Midbrain (tissue), 1 donor: ENCODE measurements around the gene ALKBH5.

Source experiments
- DNase-seq: peaks from one replicate; lab custom pipeline; 2025; lab: John Stamatoyannopoulos, UW

ALKBH5 gene

DNA sequence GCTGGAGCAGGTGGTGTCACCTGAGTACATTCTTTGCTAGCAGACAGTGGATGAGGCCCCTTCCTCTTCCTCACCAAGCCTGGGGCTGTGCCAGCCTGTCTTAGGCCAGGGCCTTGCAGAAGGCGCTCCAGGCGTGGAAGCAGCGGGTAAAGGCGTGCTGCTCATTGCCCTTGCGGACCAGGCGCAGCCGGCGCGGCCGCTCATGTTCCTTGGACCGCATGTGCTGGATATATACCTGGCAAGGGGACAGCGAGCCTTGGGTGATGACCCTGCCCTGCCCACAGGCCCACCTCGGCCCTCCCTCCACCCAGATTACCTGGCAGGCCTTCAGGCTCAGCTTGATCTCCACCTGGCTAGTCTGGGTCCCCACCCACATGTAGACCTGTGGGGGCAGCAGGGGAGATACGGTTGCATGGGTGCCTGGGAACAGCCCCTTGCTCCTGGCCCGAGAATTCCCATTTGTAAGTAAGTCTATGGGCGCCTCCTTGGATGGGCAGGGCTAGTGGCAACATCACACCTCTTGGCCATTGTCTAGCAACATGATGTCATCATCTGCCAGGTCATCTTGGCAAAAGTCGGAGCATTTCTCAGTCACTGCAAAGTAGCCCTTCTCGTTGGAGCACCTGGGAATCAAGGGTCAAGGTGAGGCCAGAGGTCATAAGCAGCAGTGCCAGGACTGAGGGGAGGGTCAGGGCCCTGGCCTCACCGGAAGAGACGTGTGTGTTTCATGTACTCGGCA lies 61.6 kb downstream of the ALKBH5 start:
- no peak for DNase-seq

DNA sequence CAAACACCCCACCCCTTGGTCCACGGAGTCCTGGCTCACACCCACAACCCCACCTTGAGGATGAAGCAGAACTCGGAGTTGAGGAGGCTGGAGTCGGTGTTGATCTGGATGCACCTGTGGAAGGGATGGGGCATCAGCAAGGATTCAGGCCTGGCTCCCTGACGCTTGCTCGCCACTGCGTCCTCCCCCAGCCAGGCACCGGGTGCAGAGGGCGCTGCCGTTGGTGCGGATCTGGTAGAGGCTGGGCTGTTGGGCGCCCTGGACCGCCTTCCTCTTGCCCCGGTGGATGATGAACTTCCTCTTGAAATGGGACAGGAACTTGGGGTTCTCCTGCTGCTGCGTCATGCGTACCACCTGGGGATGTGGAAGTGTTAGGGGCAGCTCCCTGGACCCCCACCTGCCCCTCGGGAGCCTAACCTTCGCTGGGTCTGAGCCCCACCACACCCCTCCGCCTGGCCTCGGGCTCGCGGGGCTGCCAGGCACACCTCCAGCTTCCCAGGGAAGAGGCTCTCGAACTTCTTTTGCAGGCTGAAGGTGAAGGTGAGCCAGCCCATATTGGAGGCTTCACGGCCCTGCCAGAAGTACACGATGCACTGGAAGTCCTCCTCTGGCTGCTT lies 62.6 kb downstream of the ALKBH5 start:
- no peak for DNase-seq

DNA sequence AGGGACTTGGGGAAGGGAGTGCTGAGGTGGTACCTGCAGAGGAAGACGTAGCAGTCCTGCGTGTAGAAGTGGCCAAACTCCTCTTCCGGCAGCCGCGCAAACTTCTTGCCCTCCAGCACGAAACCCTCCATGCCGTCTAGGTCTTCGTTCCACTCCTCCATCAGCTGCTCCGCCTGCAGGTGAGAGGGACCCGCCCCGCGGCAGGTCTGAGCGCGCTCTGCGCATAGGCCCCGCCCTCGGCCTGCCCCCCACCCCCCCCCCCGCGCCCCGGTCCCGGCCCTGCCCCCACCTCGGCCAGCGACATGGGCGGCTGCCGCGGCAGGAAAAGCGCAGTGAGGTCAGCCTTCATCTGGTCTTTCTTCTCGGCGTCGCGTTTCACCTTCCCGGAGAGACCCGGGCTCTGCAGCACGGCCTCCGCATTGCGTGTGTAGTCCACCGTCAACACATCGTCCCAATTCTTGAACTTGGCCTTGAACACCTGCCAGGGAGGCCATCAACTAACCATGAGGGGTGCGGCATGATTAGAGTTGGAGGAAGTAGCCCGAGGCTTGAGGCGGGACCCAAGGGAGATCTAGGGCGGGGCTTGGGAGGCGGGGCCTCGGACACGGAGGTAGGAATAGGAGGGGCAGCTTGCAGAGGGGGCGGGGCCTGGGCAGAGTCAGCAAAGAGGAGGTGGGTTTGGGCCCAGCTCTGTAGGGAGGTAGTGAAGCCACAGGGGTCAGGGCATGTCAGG lies 63.4 kb downstream of the ALKBH5 start:
- DNase-seq, result no peak

- peak; percentile 8 for DNase-seq
These were observed 64.0 kb downstream of the ALKBH5 start for GRCh38 chr17:18247613-18248001.

GRCh38 chr17:18248300-18248731 lies 64.7 kb downstream of the ALKBH5 start:
- peak; percentile 71 for DNase-seq

DNA sequence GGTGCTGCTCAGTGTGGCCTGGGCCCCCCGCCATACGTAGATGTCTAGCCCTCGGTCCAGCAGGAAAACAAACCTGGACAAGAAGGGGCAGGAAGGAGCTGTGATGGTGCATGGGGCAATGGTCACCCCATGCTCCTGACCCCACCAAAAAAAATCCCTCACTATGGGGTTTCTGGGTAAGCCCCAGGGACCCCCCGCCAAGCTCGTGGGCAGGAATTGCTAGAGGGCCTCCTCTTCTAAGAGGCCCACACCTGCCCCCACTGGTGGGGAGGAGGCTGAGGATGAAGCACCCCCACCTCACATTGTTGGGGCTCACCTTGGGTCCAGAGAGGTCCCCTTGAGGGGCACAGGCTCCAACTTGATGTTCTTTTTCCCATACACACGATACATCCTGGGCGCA lies 65.2 kb downstream of the ALKBH5 start:
- no peak for DNase-seq

- no peak for DNase-seq
These were observed 66.6 kb downstream of the ALKBH5 start for GRCh38 chr17:18250259-18250658.

DNA sequence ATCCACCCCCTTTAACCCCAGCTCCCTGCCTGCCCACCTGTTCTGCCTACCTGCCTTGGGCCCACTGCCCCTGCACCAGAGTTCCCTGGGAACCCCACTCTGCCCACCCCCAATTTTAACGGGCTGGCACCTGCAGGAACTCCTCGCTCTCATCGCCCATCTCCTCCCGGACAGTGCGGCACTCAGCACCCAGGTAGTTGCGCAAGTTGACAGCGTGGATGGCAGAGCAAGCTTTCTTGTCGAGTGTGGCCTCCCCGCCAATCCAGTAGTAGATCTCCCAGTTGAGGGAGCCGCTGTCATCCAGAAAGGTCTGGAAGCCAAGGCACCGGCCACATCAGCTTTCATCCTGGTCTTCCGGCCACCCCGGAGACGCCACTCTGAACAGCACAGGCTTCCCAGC lies 67.1 kb downstream of the ALKBH5 start:
- no peak for DNase-seq

- DNase-seq, result no peak
These were observed 67.6 kb downstream of the ALKBH5 start for GRCh38 chr17:18251204-18251603.

- no peak for DNase-seq
These were observed 68.5 kb downstream of the ALKBH5 start for GRCh38 chr17:18252160-18252559.

DNA sequence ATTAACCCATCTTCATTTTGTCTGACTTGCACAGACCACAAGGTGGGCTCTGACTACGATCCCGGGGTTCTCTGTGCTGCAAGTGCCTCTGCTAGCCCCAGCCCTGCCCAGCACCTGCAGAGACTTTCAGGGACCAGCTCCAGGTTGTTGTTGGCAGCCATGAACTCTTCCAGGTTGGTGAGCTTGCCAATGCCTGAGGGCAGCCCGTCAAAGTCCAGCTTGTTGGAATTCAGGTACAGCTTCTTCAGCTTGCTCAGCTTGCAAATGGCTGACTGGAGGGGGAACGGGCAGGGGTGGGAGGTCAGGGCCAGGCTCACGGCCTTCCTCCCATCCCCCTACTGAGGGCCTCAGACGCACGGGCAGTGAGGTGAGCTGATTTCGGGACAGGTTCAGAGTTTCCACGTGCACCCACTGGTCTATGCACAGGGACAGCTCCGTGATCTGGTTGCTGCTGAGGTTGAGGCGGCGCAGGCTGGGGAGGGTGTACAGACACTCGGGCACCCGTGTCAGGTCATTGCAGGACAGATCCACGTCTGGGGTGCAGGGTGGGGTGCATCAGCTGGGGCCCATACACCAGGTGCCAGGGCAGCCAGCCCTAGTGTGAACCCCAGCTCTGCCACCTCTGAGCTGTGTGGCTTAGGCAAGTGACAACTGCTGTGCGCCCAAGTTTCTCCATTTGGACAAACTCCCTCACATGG lies 69.7 kb downstream of the ALKBH5 start:
- no peak for DNase-seq

GRCh38 chr17:18253947-18254821 lies 70.6 kb downstream of the ALKBH5 start:
- DNase-seq, result no peak

- DNase-seq, result no peak
These were observed 71.4 kb downstream of the ALKBH5 start for GRCh38 chr17:18254888-18255649.

GRCh38 chr17:18256351-18256750 lies 72.7 kb downstream of the ALKBH5 start:
- DNase-seq, result no peak

GRCh38 chr17:18256776-18257175 lies 73.1 kb downstream of the ALKBH5 start:
- no peak for DNase-seq

- DNase-seq, result no peak
These were observed 73.8 kb downstream of the ALKBH5 start for GRCh38 chr17:18257268-18257981.

- DNase-seq, result peak; percentile 74
These were observed 74.3 kb downstream of the ALKBH5 start for GRCh38 chr17:18257982-18258355.

GRCh38 chr17:18258356-18259038 lies 74.9 kb downstream of the ALKBH5 start, which contains the start of gene FLII:
TSS of gene FLII (minus strand) at chr17:18258738. CDS start at chr17:18258690, 48 bp downstream.
- peak; percentile 74 for DNase-seq
